ENCODE data around the gene MAPK12.
A peak's percentile ranks its signal among the peaks of the same experiment; 100 is the strongest.

DNA sequence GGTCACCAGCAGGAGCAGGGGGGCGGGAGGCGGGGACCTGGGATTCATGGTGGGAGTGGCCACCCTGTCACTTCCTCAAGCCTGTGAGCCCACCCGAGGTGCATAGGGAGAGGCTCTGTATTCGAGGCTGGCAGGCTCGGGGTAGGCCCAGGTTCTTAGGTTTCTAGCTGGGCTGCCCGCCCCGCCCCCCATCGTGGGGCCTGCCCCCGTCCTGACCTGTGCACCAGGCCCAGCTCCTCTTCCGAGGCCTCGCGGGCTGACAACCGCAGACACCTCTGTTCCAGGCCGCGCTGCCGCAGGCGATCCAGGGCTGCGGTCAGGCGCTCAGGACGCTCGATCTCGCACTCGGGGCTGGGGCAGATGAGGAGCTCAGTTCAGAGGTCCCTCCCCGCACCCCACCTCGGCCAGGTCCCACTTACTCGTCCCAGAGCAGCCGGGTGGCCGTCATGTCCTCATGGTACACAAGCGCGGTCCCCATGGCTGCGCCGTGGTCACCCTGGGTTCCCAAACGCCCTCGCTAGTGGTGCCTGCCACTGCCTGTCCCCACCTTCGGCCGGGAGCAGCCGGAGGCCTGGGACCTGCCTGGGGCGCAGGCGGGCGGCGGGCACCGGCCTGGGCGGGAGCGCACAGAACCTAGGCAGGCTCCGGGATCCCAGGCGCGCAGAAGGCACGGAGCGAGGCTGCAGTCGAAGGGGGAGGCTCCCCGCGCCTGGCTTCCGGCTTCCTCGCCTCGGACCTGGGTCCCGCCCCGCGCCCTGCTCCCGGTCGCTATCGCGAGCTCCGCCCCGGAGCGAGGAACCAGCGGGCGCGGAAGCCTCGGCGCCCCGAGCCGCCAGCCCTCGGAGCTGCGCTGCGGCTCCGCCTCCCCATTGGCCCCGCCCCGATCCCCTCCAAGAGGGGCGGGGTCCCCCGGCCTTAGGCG, 10.7 kb downstream of the MAPK12 start, which contains the start of gene HDAC10:
- TF ChIP-seq, protein P1, sequence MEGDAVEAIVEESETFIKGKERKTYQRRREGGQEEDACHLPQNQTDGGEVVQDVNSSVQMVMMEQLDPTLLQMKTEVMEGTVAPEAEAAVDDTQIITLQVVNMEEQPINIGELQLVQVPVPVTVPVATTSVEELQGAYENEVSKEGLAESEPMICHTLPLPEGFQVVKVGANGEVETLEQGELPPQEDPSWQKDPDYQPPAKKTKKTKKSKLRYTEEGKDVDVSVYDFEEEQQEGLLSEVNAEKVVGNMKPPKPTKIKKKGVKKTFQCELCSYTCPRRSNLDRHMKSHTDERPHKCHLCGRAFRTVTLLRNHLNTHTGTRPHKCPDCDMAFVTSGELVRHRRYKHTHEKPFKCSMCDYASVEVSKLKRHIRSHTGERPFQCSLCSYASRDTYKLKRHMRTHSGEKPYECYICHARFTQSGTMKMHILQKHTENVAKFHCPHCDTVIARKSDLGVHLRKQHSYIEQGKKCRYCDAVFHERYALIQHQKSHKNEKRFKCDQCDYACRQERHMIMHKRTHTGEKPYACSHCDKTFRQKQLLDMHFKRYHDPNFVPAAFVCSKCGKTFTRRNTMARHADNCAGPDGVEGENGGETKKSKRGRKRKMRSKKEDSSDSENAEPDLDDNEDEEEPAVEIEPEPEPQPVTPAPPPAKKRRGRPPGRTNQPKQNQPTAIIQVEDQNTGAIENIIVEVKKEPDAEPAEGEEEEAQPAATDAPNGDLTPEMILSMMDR (conservative IDR thresholded peaks at IDR 0.05; ENCODE audit: low read depth, low read length): no peak
- TF ChIP-seq, protein P2, sequence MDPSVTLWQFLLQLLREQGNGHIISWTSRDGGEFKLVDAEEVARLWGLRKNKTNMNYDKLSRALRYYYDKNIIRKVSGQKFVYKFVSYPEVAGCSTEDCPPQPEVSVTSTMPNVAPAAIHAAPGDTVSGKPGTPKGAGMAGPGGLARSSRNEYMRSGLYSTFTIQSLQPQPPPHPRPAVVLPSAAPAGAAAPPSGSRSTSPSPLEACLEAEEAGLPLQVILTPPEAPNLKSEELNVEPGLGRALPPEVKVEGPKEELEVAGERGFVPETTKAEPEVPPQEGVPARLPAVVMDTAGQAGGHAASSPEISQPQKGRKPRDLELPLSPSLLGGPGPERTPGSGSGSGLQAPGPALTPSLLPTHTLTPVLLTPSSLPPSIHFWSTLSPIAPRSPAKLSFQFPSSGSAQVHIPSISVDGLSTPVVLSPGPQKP (IDR thresholded peaks at IDR 0.05; ENCODE audit: borderline replicate concordance, low read depth, low read length): no peak
- TF ChIP-seq POLR2A (IDR thresholded peaks at IDR 0.05; ENCODE audit: low read depth, low read length) (no peak), RFX5 (IDR thresholded peaks at IDR 0.05; ENCODE audit: low read depth, low read length) (no peak), RAD21 (IDR thresholded peaks at IDR 0.05; ENCODE audit: low read length) (no peak), MXI1 (IDR thresholded peaks at IDR 0.05; ENCODE audit: borderline replicate concordance, low read depth, low read length) (peak; percentile 76), FOS (IDR thresholded peaks at IDR 0.05; ENCODE audit: low read depth, low read length) (no peak)
- TF ChIP-seq, protein P3, sequence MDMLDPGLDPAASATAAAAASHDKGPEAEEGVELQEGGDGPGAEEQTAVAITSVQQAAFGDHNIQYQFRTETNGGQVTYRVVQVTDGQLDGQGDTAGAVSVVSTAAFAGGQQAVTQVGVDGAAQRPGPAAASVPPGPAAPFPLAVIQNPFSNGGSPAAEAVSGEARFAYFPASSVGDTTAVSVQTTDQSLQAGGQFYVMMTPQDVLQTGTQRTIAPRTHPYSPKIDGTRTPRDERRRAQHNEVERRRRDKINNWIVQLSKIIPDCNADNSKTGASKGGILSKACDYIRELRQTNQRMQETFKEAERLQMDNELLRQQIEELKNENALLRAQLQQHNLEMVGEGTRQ (IDR thresholded peaks at IDR 0.05; ENCODE audit: low read depth, low read length): no peak
